ENCODE results near the gene ZMPSTE24. TPM values are rescaled to one million over a fixed set of nuclear protein-coding genes. Genes with fewer than 3 reads are reported as not detected.

The ZMPSTE24 gene
- total and polyA plus RNA-seq, 2 of the 4 experiments (the other 2 are of a cell fraction) = 21.0 to 28.9 TPM

DNA sequence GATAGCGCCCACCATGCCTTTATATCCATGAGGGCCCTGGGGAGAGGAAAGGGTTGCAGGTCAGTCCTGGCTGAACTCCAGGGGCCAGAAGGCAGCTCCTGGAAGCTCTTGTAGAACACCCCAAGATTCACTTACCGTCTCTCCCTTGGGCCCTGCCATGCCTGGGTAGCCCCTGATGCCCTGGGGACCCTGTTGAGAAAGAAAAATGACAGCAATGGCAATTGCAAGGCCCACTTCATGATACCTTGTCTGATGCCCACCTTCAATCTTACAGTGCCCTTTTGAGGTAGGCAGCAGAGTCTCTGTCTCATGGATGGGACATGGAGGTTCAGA, 52.1 kb downstream of the ZMPSTE24 start:
- dilution Hi-C loops (cut with HindIII; ENCODE audit: low sequenced_read_pairs, unreplicated experiment) = no loop called here
- Histone ChIP-seq H3K9me1 (ENCODE audit: insufficient read depth, low read length) (peaks cover 3% of the 10 kb centered on the region; the same call in 1 of the 2 replicates), H3K23ac (ENCODE audit: low read depth, low read length) (no peak overlapping the region), H4K20me1 (ENCODE audit: insufficient read depth, low read length) (no peaks in the 10 kb centered on the region), H2BK120ac (ENCODE audit: low read depth, low read length) (no peak overlapping the region), H4K5ac (ENCODE audit: low read depth, low read length) (no peak overlapping the region), H3K9me3 (ENCODE audit: control insufficient read depth, insufficient read depth, low read length) (no peaks in the 10 kb centered on the region), H3K18ac (ENCODE audit: low read depth, low read length) (no peak overlapping the region), H2BK20ac (ENCODE audit: low read depth, low read length) (no peak overlapping the region), H3K4ac (ENCODE audit: low read depth, low read length) (no peak overlapping the region), H2AK9ac (replicated peaks; ENCODE audit: low read depth, low read length, poor library complexity) (peak overlapping the region; percentile 67), H4K8ac (ENCODE audit: low read depth in 2 of 2, low read length in 2 of 2) (no peak overlapping the region), H2BK5ac (ENCODE audit: low read depth, low read length, poor library complexity, severe bottlenecking) (no peak overlapping the region), H3K27ac (ENCODE audit: insufficient read depth, low read length) (no peak overlapping the region), H3K4me1 (ENCODE audit: control insufficient read depth, insufficient read depth, low read length) (peaks cover 10% of the 10 kb centered on the region; the same call in 1 of the 2 replicates), H2AFZ (replicated peaks; ENCODE audit: low read length, poor library complexity) (no peak overlapping the region), H2BK15ac (ENCODE audit: low read depth, low read length) (no peak overlapping the region), H3K36me3 (ENCODE audit: control insufficient read depth, insufficient read depth, low read length) (no peaks in the 10 kb centered on the region), H3K56ac (ENCODE audit: extremely low read depth, insufficient read depth, low read length) (no peak overlapping the region), H4K91ac (ENCODE audit: insufficient read depth, low read depth, low read length) (no peak overlapping the region), H2AK5ac (ENCODE audit: low read depth, low read length) (no peak overlapping the region), H3K14ac (replicated peaks; ENCODE audit: low read depth, low read length) (no peak overlapping the region), H3K4me3 (ENCODE audit: insufficient read depth, low read depth, low read length) (no peak overlapping the region), H3K4me2 (ENCODE audit: low read depth, low read length) (no peak overlapping the region), H3K27me3 (ENCODE audit: control insufficient read depth, insufficient read depth, low read length) (no peaks in the 10 kb centered on the region), H3K79me1 (ENCODE audit: low read depth in 1 of 2, low read length in 2 of 2) (no peaks in the 10 kb centered on the region), H3K9ac (ENCODE audit: low read depth, low read length) (no peak overlapping the region)
- TF ChIP-seq SMC3 (IDR thresholded peaks at IDR 0.05; ENCODE audit: low read depth, low read length) (no peak), CHD1 (IDR thresholded peaks at IDR 0.05; ENCODE audit: low read depth, low read length) (no peak), MAZ (IDR thresholded peaks at IDR 0.05; ENCODE audit: borderline replicate concordance, low read depth, low read length) (no peak), RFX5 (IDR thresholded peaks at IDR 0.05; ENCODE audit: low read depth, low read length) (no peak), MXI1 (IDR thresholded peaks at IDR 0.05; ENCODE audit: borderline replicate concordance, low read depth, low read length) (no peak), RAD21 (IDR thresholded peaks at IDR 0.05; ENCODE audit: low read length) (no peak), BHLHE40 (IDR thresholded peaks at IDR 0.05; ENCODE audit: low read depth, low read length) (no peak), FOS (IDR thresholded peaks at IDR 0.05; ENCODE audit: low read depth, low read length) (no peak), RCOR1 (IDR thresholded peaks at IDR 0.05; ENCODE audit: insufficient replicate concordance, low read length) (no peak), NFE2L2 (IDR thresholded peaks at IDR 0.05; ENCODE audit: low read depth, low read length) (no peak), CEBPB (IDR thresholded peaks at IDR 0.05; ENCODE audit: low read depth, low read length) (no peak), MAFK (IDR thresholded peaks at IDR 0.05; ENCODE audit: low read depth, low read length) (no peak)
- TF ChIP-seq, protein P1, sequence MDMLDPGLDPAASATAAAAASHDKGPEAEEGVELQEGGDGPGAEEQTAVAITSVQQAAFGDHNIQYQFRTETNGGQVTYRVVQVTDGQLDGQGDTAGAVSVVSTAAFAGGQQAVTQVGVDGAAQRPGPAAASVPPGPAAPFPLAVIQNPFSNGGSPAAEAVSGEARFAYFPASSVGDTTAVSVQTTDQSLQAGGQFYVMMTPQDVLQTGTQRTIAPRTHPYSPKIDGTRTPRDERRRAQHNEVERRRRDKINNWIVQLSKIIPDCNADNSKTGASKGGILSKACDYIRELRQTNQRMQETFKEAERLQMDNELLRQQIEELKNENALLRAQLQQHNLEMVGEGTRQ (IDR thresholded peaks at IDR 0.05; ENCODE audit: low read depth, low read length) = no peak
- TF ChIP-seq, protein P2, sequence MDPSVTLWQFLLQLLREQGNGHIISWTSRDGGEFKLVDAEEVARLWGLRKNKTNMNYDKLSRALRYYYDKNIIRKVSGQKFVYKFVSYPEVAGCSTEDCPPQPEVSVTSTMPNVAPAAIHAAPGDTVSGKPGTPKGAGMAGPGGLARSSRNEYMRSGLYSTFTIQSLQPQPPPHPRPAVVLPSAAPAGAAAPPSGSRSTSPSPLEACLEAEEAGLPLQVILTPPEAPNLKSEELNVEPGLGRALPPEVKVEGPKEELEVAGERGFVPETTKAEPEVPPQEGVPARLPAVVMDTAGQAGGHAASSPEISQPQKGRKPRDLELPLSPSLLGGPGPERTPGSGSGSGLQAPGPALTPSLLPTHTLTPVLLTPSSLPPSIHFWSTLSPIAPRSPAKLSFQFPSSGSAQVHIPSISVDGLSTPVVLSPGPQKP (IDR thresholded peaks at IDR 0.05; ENCODE audit: borderline replicate concordance, low read depth, low read length) = no peak
- ATAC-seq (ENCODE audit: low read depth) (no peak), DNase-seq (no peak)
- 92% methylated on average over 2 of the region's 2 CpGs; no CpG with 5 or more reads in 1 of the 2 experiments for WGBS, 2 experiments (ENCODE audit: extremely low coverage in 2 of 2, insufficient read length in 1 of 2)
- POLR2A ChIA-PET (ENCODE audit: unreplicated experiment) = no interaction called here
- in situ Hi-C loops (cut with MboI; ENCODE audit: low sequenced_read_pairs) = no loop called here
- BruUV-seq (replicated peaks) = no TSS peak
- intact Hi-C loops (cut with micrococcal nuclease) = no loop called here
- CTCF ChIA-PET = no interaction called here
